Endothelial cell of umbilical vein (primary cell): ENCODE results near the gene TP53BP1. TPM values are rescaled to one million over a fixed set of nuclear protein-coding genes. Genes with fewer than 3 reads are reported as not detected.

ENCODE experiments used
- BruUV-seq: library from RNA; stranded (reverse); fragments of 400-500 nt; replicated peaks from 2 replicates; lab custom pipeline; 2021; lab: Mats Ljungman, UMichigan
- CTCF ChIA-PET: fragments of 300-600, 350-600 bp; sonication (Branson Sonifier 250); formaldehyde crosslinking; loops from one replicate; lab custom pipeline; 2021; ENCODE audit warnings: antibody characterized with exemption, inconsistent platforms; lab: Charles Lee
- POLR2A ChIA-PET: fragments of 300-600, 350-600 bp; sonication (Branson Sonifier 250); formaldehyde crosslinking; loops from one replicate; lab custom pipeline; 2021; ENCODE audit warnings: antibody characterized with exemption, inconsistent platforms; lab: Charles Lee
- DNase-seq: peaks from one replicate; pipeline ENCODE4 v3.0.0-alpha.2; 2011; ENCODE audit warnings: low read depth, low spot score
- FAIRE-seq: peaks from 2 replicates; lab custom pipeline; 2011; peaks lifted over from hg19 to GRCh38; lab: Jason Lieb, UNC
- H2AFZ ChIP-seq: 2 replicates; pipeline ENCODE4 v1.6.0; 2012; ENCODE audit warnings: low read depth, low read length, control low read depth, inconsistent platforms
- H3K27ac ChIP-seq: 2 replicates; pipeline ENCODE4 v1.5.1; 2011; ENCODE audit warnings: low read depth, mild to moderate bottlenecking, control low read depth, low read length, moderate library complexity; ENCODE audit not compliant: insufficient read depth
- H3K27me3 ChIP-seq, 2 experiments: 2 replicates each; pipeline versions ENCODE4 v1.6.0 to v1.6.1; 2011; ENCODE audit warnings: low read length in 2 of 2, mixed read lengths in 1 of 2; ENCODE audit not compliant: control insufficient read depth in 2 of 2, insufficient read depth in 2 of 2
- H3K36me3 ChIP-seq, 2 experiments: 2 replicates in 1 of 2; 3 replicates in 1 of 2; pipeline ENCODE4 v1.5.1; 2011; ENCODE audit warnings: low read length in 2 of 2, mild to moderate bottlenecking in 1 of 2, moderate library complexity in 1 of 2; ENCODE audit not compliant: control insufficient read depth in 2 of 2, insufficient read depth in 2 of 2; ENCODE audit errors: extremely low read depth in 1 of 2
- H3K4me1 ChIP-seq: 3 replicates; pipeline ENCODE4 v1.5.1; 2011; ENCODE audit warnings: mild to moderate bottlenecking, low read length; ENCODE audit not compliant: control insufficient read depth, insufficient read depth; ENCODE audit errors: extremely low read depth
- H3K4me2 ChIP-seq: 2 replicates; pipeline ENCODE4 v1.6.1; 2011; ENCODE audit warnings: low read length, control low read depth, mixed read lengths; ENCODE audit not compliant: insufficient read depth
- H3K4me3 ChIP-seq, 3 experiments: fragments of 200-600 bp in 1 of 3; sonication (generic), shearing (Covaris generic) in 1 of 3; replicated peaks in 1 of 3; 2 replicates each; pipeline ENCODE4 v1.5.1; 2011 to 2016; ENCODE audit warnings: control low read depth in 3 of 3, low read length in 3 of 3, mild to moderate bottlenecking in 2 of 3, inconsistent platforms in 1 of 3, low read depth in 1 of 3, moderate library complexity in 1 of 3; ENCODE audit not compliant: insufficient read depth in 1 of 3
- H3K79me2 ChIP-seq: 2 replicates; pipeline ENCODE4 v1.6.0; 2012; ENCODE audit warnings: low read length, inconsistent platforms; ENCODE audit not compliant: control insufficient read depth, insufficient read depth
- H3K9ac ChIP-seq: replicated peaks from 2 replicates; pipeline ENCODE3; 2011; ENCODE audit warnings: low read length, control low read depth; ENCODE audit not compliant: insufficient read depth; ENCODE audit errors: extremely low read depth
- H3K9me1 ChIP-seq: replicated peaks from 3 replicates; pipeline ENCODE4 v1.6.0; 2011; ENCODE audit warnings: mild to moderate bottlenecking, low read length; ENCODE audit not compliant: control insufficient read depth, insufficient read depth; ENCODE audit errors: extremely low read depth
- H3K9me3 ChIP-seq: replicated peaks from 2 replicates; pipeline ENCODE4 v1.5.1; 2012; ENCODE audit warnings: low read length, inconsistent platforms; ENCODE audit not compliant: control insufficient read depth, insufficient read depth
- H4K20me1 ChIP-seq: replicated peaks from 2 replicates; pipeline ENCODE3; 2011; ENCODE audit warnings: mild to moderate bottlenecking, low read length; ENCODE audit not compliant: control insufficient read depth, insufficient read depth; ENCODE audit errors: extremely low read depth
- CTCF ChIP-seq, 2 donors: IDR thresholded peaks; 1 replicate in 1 of 2; 2 replicates in 1 of 2; pipeline ENCODE4 v1.5.1; 2011; ENCODE audit warnings: low read length in 2 of 2, mild to moderate bottlenecking in 2 of 2, moderate library complexity in 2 of 2, control low read depth in 1 of 2, inconsistent platforms in 1 of 2, low read depth in 1 of 2; ENCODE audit not compliant: insufficient read depth in 1 of 2; ENCODE audit errors: extremely low read depth in 1 of 2
- EZH2 ChIP-seq: IDR thresholded peaks from 2 replicates; pipeline ENCODE4 v1.6.1; 2012; ENCODE audit warnings: borderline replicate concordance, low read depth, mild to moderate bottlenecking, moderate library complexity, low read length, inconsistent platforms; ENCODE audit not compliant: severe bottlenecking
- FOS ChIP-seq: IDR thresholded peaks from 2 replicates; pipeline ENCODE4 v1.6.1; 2011; ENCODE audit warnings: mild to moderate bottlenecking, low read length, moderate library complexity, borderline replicate concordance; ENCODE audit not compliant: insufficient read depth
- GATA2 ChIP-seq: IDR thresholded peaks from 2 replicates; pipeline ENCODE4 v1.7.0; 2011; ENCODE audit warnings: low read depth, mild to moderate bottlenecking, moderate library complexity, mixed read lengths, low read length; ENCODE audit not compliant: insufficient read length, insufficient read depth
- JUN ChIP-seq: IDR thresholded peaks from 2 replicates; pipeline ENCODE4 v1.6.1; 2011; ENCODE audit warnings: borderline replicate concordance, low read depth; ENCODE audit not compliant: insufficient read length, insufficient read depth
- MYC ChIP-seq: IDR thresholded peaks from one replicate; pipeline ENCODE4 v1.6.1; 2011; ENCODE audit warnings: mild to moderate bottlenecking, low read depth, low read length
- POLR2A ChIP-seq: IDR thresholded peaks from 2 replicates; pipeline ENCODE4 v1.6.1; 2012; ENCODE audit warnings: low read depth, mild to moderate bottlenecking, control low read depth, low read length
- POLR2AphosphoS5 ChIP-seq: IDR thresholded peaks from 2 replicates; pipeline ENCODE4 v1.6.1; 2012; ENCODE audit warnings: low read depth, mild to moderate bottlenecking, control low read depth, low read length, moderate library complexity; ENCODE audit not compliant: insufficient read depth
- dilution Hi-C: fragments of 300-500 bp; cut with MboI; formaldehyde crosslinking; loops from one replicate; pipeline ENCODE4 v1.15.0; 2019; ENCODE audit warnings: low sequenced_read_pairs; ENCODE audit not compliant: extremely low pct_ligation_motif_present
- intact Hi-C: fragments of 100-400 bp; cut with micrococcal nuclease; formaldehyde crosslinking; loops from one replicate; pipeline ENCODE4 v1.10.0; 2022
- polyA plus RNA-seq, 4 experiments: library from polyadenylated mRNA; depleted of rRNA in 3 of 4; stranded (reverse) in 3 of 4; unstranded in 1 of 4; fragments of >200 nt; gene quantifications; 2 replicates each; pipeline versions ENCODE4 v1.2.1 to v1.2.3, GENCODE V29; 2011 to 2012; ENCODE audit warnings: missing spikeins in 1 of 4
- total RNA-seq: library from RNA; stranded (reverse); gene quantifications from 2 replicates; pipeline ENCODE4 v1.2.3, GENCODE V29; 2021
- TF ChIP-seq, protein P1 (sequence below): IDR thresholded peaks from 2 replicates; pipeline ENCODE4 v1.6.1; 2011; ENCODE audit not compliant: insufficient read depth, insufficient read length

The TP53BP1 gene
- total and polyA plus RNA-seq, 2 donors (not counting 3 experiments of a cell fraction or from before 2014, with no cell fraction given), result 28.1 to 59.5 TPM

DNA sequence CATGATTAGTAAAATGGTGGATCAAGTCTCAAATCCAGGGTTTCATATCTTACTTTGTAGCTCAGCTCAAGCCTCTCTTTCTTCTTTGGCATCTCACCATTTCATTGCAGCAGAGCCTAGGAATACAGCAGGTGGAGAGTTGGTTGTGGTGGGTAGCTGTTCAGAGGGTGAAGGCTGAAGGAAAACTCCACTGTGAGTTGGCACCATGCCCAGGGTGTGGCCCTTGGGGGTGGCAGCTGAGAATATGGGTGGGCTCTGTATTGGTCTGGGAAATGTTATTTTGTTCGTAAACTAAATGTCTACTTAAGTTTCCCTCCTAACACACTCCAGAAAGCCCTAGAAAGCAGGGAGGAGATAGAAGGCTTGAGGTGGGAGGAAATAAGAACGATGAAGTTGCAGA lies 22.8 kb upstream of the TP53BP1 start:
- Histone ChIP-seq H3K9me1 (no peaks in the 10 kb centered on the region), H3K9me3 (no peaks in the 10 kb centered on the region), H3K9ac (no peak overlapping the region), H2AFZ (no peak overlapping the region), H3K36me3 (no peaks in the 10 kb centered on the region), H3K4me1 (peaks cover 27% of the 10 kb centered on the region), H3K4me2 (no peak overlapping the region), H3K27me3 (peaks cover 0 to 6% of the 10 kb centered on the region in 2 experiments), H4K20me1 (no peaks in the 10 kb centered on the region), H3K27ac (no peak overlapping the region), H3K79me2 (no peaks in the 10 kb centered on the region), H3K4me3 (no peak overlapping the region)
- BruUV-seq, result no TSS peak
- intact Hi-C loops (loop anchor here (10.0 kb wide), 1 partner anchor 229 kb away; the partner anchor contains the start of gene PDIA3), dilution Hi-C loops (no loop called here)
- ChIA-PET POLR2A (no interaction called here), CTCF (interaction anchor here (0.8 to 6.6 kb wide), 11 partner anchors 11 to 78 kb away, joined by 3 to 101 read pairs (median 5); partner anchors contain the start of gene TP53BP1)
- DNase-seq (no peak), FAIRE-seq (no peak)
- no peak for TF ChIP-seq CTCF (IDR thresholded peaks at IDR 0.05; ENCODE audit: extremely low read depth in 1 of 2, insufficient read depth in 1 of 2, low read depth in 1 of 2, low read length in 2 of 2)
- no peak for TF ChIP-seq POLR2A
- TF ChIP-seq GATA2, result no peak
- TF ChIP-seq FOS, result no peak
- TF ChIP-seq EZH2, result no peak
- no peak for TF ChIP-seq MYC
- TF ChIP-seq, protein P1, sequence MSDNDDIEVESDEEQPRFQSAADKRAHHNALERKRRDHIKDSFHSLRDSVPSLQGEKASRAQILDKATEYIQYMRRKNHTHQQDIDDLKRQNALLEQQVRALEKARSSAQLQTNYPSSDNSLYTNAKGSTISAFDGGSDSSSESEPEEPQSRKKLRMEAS, result no peak
- no peak for TF ChIP-seq JUN
- TF ChIP-seq POLR2AphosphoS5, result no peak
